GM19397 (cell line): ENCODE data around the gene CMBL.
"Not testable (repeated sequence)": the region's sequence is repeated elsewhere in the genome, so short reads cannot be mapped to it uniquely, and the experiment has no call there.

Experiments used
- ATAC-seq: cut with Tn5 transposase; IDR thresholded peaks from one replicate; pipeline ENCODE4 v1.9.1; 2021; ENCODE audit warnings: mild to moderate bottlenecking, moderate library complexity; ENCODE audit not compliant: unreplicated experiment

Gene CMBL

GRCh38 chr5:10286862-10287227, 20.9 kb downstream of the CMBL start:
- no peak for ATAC-seq

DNA sequence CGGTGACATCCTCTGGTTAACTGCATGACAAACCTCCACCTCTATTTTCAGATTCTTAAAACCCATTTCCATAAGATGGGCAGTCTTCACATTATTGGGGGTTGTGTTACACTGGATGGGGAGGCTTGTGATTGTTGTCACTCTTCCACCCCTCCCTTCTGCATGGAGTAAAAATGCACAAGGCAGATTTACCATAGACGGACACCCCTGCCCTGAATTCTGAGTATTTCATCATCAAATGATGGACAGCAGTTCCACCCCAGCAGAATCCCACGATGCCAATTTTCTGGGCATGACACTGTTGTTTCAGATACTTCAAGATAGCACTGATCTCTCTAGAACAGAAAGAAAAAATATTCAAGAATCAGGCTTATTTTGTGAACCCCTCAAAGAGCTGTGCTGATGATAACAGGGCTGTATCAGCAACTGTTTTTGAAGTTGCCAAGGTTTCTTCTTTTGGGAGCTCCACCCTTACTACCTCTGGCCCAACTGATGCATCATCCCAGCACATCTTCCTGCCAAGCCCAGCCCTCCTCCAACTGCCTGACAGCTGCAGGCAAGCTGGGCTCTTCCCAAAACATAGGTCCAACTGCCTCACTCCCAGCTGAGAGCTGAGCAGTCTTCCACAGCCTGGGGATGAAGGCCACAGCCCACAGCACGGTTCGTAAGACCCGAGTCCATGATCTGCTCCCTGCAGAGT, 21.4 kb downstream of the CMBL start:
- no peak for ATAC-seq

- not testable (repeated sequence) for ATAC-seq
Measured at GRCh38 chr5:10285362-10285761, 22.3 kb downstream of the CMBL start.

GRCh38 chr5:10283927-10284635, 23.6 kb downstream of the CMBL start:
- ATAC-seq, result peak; percentile 91

- no peak for ATAC-seq
Measured at GRCh38 chr5:10279925-10280720, 27.6 kb downstream of the CMBL start.

DNA sequence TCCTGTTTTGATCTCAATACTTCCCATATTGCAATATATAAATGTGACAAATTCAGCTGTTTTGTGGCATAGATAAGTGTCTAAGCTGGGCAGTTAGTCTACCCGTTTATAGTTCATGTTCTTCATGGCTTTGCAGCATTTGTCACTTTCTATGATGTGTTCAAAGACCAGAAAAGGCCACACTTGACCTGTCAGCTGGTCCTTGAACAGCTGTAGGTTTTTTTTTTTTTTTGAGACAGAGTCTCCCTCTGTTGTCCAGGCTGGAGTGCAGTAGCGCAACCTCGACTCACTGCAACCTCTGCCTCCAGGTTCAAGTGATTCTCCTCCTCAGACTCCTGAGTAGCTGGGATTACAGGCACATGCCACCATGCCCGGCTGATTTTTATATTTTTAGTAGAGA, 28.4 kb downstream of the CMBL start:
- no peak for ATAC-seq

GRCh38 chr5:10278658-10279279, 28.9 kb downstream of the CMBL start:
- no peak for ATAC-seq

DNA sequence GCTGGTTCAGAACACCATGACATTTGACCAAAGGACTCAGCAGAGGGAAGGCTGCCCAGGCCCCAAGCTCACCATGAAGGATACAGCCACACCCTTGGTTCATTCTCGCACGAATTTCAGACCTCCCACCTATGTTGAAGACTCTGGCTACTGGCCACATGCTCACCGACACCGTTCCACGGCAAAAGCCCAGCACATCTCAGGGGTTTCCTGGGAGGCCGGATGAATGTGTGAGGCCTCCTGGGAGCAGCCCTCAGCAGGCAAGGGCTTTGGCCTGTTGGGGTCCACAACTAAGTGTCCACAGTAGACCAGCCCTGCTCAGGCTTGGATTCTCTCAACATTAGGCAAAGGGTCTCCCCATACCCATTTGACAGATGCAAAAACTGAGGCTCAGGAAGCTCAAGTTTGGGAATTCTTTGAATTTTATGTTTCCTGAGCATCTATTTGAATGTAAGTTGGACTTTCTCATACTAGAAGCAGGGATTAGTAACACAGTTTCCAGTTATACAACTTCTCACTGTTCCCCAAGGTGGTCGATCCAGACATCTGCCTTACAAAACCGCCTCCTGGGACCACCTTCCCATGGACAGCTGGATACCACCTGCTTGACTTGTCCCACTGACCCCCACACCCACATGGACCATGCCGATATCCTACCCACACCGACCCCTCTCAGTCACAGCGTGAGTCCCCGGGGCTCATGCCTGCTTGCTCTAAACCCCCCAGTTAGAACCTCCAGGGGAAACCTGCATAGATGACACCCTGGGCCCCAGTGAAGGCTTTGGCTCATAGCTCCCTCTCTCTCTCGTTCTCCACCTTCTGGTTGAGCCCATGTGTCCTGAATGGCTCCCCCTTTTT, 29.7 kb downstream of the CMBL start:
- ATAC-seq, result no peak

- no peak for ATAC-seq
Measured at GRCh38 chr5:10276691-10277090, 31.0 kb downstream of the CMBL start.

GRCh38 chr5:10275991-10276390, 31.7 kb downstream of the CMBL start:
- no peak for ATAC-seq

DNA sequence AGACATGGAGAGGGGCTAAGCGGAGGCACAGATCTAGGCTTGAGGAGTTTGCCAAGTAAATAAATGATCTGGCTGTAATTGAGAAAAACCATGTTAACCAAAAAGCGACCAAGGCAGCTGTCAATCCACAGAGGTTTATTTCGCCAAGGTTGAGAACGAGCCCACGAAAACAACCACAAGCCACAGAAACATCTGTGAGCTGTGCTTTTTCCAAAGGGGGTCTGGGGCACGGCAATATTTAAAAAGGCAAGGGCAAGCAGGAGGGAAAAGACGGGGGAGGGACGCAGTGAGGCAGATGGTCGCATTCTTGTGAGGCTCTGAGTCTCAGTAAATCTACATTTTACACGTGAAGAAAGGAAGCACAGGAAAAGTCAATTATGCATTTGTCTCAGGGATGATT, 32.2 kb downstream of the CMBL start:
- no peak for ATAC-seq

DNA sequence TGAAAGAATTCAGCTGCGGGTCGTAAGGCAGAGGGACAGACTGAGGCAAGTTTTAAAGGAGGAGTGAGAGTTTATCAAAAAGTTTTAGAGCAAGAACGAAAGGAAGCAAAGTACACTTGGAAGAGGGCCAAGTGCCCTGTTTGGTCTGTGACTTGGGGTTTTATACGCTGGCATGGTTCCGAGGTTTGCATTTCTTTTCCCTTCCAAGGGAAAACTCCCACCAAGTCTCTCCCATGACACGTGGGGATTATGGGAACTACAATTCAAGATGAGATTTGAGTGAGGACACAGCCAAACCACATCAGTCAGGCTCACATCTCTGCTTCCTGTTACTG, 34.9 kb downstream of the CMBL start:
- not testable (repeated sequence) for ATAC-seq

DNA sequence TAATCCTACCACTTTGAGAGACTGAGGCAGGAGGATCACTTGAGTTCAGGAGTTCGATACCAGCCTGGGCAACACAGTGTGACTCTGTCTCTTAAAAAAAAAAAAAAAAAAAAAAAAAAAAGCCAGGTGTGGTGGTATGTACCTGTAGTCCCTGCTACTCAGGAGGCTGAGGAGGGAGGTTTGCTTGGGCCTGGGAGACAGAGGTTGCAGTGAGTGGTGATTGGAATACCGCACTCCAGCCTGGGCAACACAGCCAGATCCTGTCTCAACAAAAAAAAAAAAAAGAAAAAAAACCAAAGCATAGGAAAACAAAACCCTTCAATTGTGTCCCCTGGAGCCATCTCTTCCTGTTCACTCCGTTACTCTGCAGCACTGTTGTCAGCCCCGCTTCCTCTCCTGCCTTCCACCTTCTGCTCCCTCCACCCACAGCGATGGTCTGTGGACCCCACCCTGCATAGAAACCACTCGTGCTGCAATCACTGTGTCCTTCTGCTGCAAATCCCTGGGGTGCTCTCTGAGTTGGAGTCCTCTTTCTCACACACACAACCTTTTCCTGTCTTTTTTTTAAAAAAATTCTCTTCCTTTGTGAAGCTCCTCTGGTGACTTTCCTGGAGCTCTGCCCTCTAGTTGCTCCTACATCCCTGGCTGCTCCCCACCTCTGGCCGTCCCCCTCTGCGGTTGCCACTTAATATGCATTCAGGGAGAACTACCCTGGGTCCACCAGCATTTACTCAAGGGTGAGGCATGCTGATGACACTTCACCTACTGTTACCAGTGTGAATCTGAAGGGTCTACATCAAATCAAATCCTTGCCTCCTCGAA, 35.4 kb downstream of the CMBL start:
- no peak for ATAC-seq

DNA sequence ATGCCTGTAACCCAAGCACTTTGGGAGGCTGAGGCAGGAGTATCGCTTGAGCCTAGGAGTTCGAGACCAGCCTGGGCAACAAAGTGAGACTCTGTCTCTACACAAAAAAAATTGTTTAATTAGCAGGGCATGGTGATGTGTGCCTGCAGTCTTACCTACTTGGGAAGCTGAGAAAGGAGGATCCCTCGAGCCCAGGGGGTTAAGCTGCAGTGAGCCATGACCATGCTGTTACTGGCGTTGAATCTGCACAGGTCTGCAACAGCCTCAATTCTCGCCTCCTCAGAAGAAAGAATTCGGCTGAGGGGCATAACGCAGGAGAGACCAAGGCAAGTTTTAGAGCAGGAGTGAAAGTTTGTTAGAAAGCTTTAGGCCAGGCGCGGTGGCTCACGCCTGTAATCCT, 39.6 kb downstream of the CMBL start:
- no peak for ATAC-seq

DNA sequence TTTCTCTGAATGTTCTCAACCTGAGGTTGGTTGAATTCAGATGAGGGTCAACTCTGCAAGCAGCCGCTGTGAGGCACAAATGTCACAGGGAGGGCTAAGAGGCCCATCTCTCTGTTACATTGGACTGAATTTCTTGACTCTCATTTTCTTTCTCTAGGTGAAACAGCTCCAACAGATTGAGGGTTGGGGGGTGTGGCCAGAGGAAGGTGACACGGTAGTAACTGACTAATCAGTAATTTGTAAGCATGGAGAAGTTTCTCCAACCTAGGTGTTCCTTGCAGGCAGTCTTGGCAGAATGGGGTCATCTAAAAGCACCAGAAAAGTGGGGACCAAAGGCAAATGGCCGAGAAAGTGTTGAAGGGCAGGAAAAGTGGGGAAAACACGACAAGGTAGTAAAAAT, 40.9 kb downstream of the CMBL start:
- ATAC-seq, result no peak

GRCh38 chr5:10266137-10266536, 41.6 kb downstream of the CMBL start:
- ATAC-seq, result no peak

DNA sequence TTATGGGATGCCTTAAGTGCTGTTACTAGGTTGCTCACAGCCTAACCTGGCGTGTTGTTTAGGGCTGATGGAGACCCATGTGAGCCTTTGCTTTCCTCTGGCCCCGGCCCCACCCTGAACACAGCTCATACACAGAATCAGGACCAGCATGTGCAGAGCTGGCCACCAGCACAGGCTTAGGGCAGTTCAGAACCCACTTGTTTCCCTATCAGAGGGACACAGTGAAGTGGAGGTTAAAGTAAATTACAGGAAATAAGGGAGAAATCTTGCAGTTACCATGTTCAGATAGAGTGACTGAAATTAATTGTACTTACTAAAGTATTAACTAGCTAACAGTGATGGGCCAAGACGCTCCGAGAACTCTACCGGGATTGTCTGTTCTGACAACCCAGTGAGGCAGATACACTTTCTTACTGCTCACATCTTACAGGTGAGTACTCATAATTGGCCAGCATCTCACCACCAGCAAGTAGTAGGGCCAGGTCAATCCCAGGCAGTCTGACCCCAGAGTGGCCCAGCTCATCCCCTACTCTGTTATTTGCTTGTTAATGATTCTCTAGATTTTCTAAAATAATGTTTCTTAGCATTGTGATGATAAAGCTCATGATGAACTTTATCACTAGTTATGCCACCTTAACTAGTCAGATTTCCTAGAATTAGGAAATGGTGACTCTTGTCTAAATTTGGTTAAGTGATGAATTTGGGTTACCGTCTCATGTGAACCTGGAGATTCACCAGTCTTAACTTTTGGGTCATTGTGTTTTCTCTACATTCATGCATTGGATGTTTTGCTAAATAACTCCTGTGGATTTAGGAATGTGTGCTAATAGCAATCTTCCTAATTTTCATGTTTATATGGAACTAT, 42.2 kb downstream of the CMBL start:
- no peak for ATAC-seq

DNA sequence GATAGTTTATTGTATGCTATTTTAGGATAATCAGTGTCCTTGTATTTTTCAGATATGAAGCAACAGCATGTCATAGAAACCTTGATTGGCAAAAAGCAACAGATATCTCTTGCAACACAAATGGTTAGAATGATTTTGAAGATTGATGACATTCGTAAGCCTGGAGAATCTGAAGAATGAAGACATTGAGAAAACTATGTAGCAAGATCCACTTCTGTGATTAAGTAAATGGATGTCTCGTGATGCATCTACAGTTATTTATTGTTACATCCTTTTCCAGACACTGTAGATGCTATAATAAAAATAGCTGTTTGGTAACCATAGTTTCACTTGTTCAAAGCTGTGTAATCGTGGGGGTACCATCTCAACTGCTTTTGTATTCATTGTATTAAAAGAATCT, 43.1 kb downstream of the CMBL start:
- no peak for ATAC-seq

GRCh38 chr5:10262995-10263394, 44.7 kb downstream of the CMBL start:
- ATAC-seq, result no peak
